Common myeloid progenitor, CD34-positive (primary cell): ENCODE measurements around the gene PLGRKT.
A peak's percentile ranks its signal among the peaks of the same experiment; 100 is the strongest.

ENCODE experiments used
- CTCF ChIA-PET: fragments of 350-600 bp; sonication (Branson Sonifier 250); formaldehyde crosslinking; loops from one replicate; lab custom pipeline; 2021; ENCODE audit warnings: antibody characterized with exemption; lab: Charles Lee
- POLR2A ChIA-PET: fragments of 350-600 bp; sonication (Branson Sonifier 250); formaldehyde crosslinking; loops from one replicate; lab custom pipeline; 2021; ENCODE audit warnings: antibody characterized with exemption; lab: Charles Lee
- DNase-seq, 3 donors: peaks; one replicate each; pipeline versions ENCODE4 v3.0.0 to v3.0.0-alpha.2; 2013
- H3K27ac ChIP-seq, 2 experiments: 1 replicate in 1 of 2; 2 replicates in 1 of 2; pipeline ENCODE4 v1.7.0; 2013; ENCODE audit warnings: inconsistent platforms in 2 of 2, low read length in 2 of 2, mild to moderate bottlenecking in 2 of 2, low read depth in 1 of 2, moderate library complexity in 1 of 2; ENCODE audit not compliant: severe bottlenecking in 2 of 2, insufficient read depth in 1 of 2, poor library complexity in 1 of 2
- H3K27me3 ChIP-seq, 5 experiments: replicated peaks in 2 of 5; 1 replicate in 3 of 5; 2 replicates in 2 of 5; pipeline versions ENCODE4 v1.6.1 to v1.7.0; 2013; ENCODE audit warnings: low read length in 4 of 5, mild to moderate bottlenecking in 2 of 5, moderate library complexity in 2 of 5, inconsistent platforms in 1 of 5; ENCODE audit not compliant: insufficient read depth in 5 of 5, control insufficient read depth in 4 of 5
- H3K36me3 ChIP-seq, 4 experiments: 1 replicate in 2 of 4; 2 replicates in 2 of 4; pipeline versions ENCODE4 v1.6.1 to v1.7.0; 2013; ENCODE audit warnings: low read length in 3 of 4, control low read depth in 1 of 4, mild to moderate bottlenecking in 1 of 4; ENCODE audit not compliant: control insufficient read depth in 4 of 4, insufficient read depth in 4 of 4
- H3K4me1 ChIP-seq, 4 experiments: 1 replicate in 3 of 4; 2 replicates in 1 of 4; pipeline versions ENCODE4 v1.6.1 to v1.7.1; 2013; ENCODE audit warnings: low read length in 3 of 4, mild to moderate bottlenecking in 3 of 4, control low read depth in 1 of 4, inconsistent platforms in 1 of 4, moderate library complexity in 1 of 4; ENCODE audit not compliant: control insufficient read depth in 4 of 4, insufficient read depth in 4 of 4; ENCODE audit errors: control extremely low read depth in 1 of 4
- H3K4me3 ChIP-seq, 7 experiments: 1 replicate in 4 of 7; 2 replicates in 3 of 7; pipeline versions ENCODE4 v1.5.1 to v1.7.0; 2013; ENCODE audit warnings: mild to moderate bottlenecking in 7 of 7, low read length in 6 of 7, moderate library complexity in 6 of 7, inconsistent platforms in 2 of 7, low read depth in 2 of 7, control low read depth in 1 of 7; ENCODE audit not compliant: insufficient read depth in 4 of 7, control insufficient read depth in 1 of 7; ENCODE audit errors: extremely low read depth in 1 of 7
- H3K9me3 ChIP-seq, 5 experiments: 1 replicate in 4 of 5; 2 replicates in 1 of 5; pipeline versions ENCODE4 v1.6.1 to v1.7.1; 2013; ENCODE audit warnings: low read length in 4 of 5, mild to moderate bottlenecking in 2 of 5, inconsistent platforms in 1 of 5, low read depth in 1 of 5, moderate library complexity in 1 of 5; ENCODE audit not compliant: control insufficient read depth in 4 of 5, insufficient read depth in 2 of 5; ENCODE audit errors: control extremely low read depth in 1 of 5
- WGBS: methylation state at CpG from one replicate; pipeline ENCODE4 v1.1.5; 2013; ENCODE audit not compliant: insufficient coverage; 5-methylcytosine and 5-hydroxymethylcytosine counted together

Gene PLGRKT

GRCh38 chr9:5453004-5453403 lies 15.3 kb upstream of the PLGRKT start:
- Histone ChIP-seq H3K4me1 (peaks cover 0 to 18% (median 12%) of the 10 kb centered on the region in 4 experiments), H3K27me3 (no peaks in the 10 kb centered on the region), H3K9me3 (no peaks in the 10 kb centered on the region), H3K4me3 (no peak overlapping the region), H3K36me3 (peaks cover 0 to 2% (median 0%) of the 10 kb centered on the region in 4 experiments), H3K27ac (no peak overlapping the region)
- ChIA-PET CTCF (no interaction called here), POLR2A (no interaction called here)
- no peak for DNase-seq
- WGBS, result no CpG with 5 or more reads among the region's 2 CpGs

DNA sequence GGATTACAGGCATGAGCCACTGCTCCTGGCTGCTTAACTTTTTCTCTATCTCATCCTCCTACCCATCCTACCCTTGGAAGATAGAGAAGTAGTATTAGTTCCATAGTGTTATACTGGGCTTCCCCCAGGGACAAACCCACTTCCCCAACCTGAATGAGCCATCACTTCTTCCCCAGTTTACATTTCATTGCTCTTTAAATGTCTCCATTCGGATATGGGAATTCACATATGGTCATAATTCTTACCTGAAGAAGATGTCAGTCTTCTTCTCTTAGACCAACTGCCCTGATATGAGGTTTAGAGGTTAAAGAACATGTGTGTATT lies 14.5 kb upstream of the PLGRKT start:
- no peaks in the 10 kb centered on the region for H3K27me3 ChIP-seq
- no peak overlapping the region for H3K27ac ChIP-seq
- no CpG with 5 or more reads among the region's 1 CpG for WGBS
- DNase-seq, result no peak
- peaks cover 0 to 18% (median 13%) of the 10 kb centered on the region in 4 experiments for H3K4me1 ChIP-seq
- H3K36me3 ChIP-seq, result peaks cover 0 to 2% (median 0%) of the 10 kb centered on the region in 4 experiments
- POLR2A ChIA-PET, result interaction anchor here (0.7 kb wide), 2 partner anchors 26 to 106 kb away, joined by 3 to 6 read pairs; no protein-coding TSS in a partner anchor
- no peak overlapping the region for H3K4me3 ChIP-seq
- CTCF ChIA-PET, result interaction anchor here (1.1 kb wide), 2 partner anchors 137 to 266 kb away, joined by 3 to 6 read pairs; no protein-coding TSS in a partner anchor
- H3K9me3 ChIP-seq, result no peaks in the 10 kb centered on the region

DNA sequence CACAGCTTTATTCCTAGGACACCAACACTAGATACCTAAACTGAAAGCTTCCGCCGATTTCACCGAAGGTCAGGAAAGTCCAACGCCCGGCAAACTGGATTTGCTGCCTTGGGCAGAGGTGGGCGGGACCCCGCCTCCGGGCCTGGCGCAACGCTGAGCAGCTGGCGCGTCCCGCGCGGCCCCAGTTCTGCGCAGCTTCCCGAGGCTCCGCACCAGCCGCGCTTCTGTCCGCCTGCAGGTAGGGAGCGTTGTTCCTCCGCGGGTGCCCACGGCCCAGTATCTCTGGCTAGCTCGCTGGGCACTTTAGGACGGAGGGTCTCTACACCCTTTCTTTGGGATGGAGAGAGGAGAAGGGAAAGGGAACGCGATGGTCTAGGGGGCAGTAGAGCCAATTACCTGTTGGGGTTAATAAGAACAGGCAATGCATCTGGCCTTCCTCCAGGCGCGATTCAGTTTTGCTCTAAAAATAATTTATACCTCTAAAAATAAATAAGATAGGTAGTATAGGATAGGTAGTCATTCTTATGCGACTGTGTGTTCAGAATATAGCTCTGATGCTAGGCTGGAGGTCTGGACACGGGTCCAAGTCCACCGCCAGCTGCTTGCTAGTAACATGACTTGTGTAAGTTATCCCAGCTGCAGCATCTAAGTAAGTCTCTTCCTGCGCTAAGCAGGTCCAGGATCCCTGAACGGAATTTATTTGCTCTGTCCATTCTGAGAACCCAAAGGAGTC lies 12.8 kb upstream of the PLGRKT start, which contains the start of gene CD274:
Gene CD274, plus strand, starts transcription at position 184 of the 733 bp plus-strand sequence. CDS start 5,572 bp downstream, outside the sequence.
- under 1% methylated on average over 21 of the region's 36 CpGs for WGBS
- peak within 1 kb of the TSS; percentile 62 to 97 (median 84) for H3K4me3 ChIP-seq
- ChIA-PET CTCF (interaction anchor here (0.7 to 3.6 kb wide), 18 partner anchors 10 to 314 kb away, joined by 3 to 52 read pairs (median 4); no protein-coding TSS in a partner anchor), POLR2A (interaction anchor here (0.5 to 1.6 kb wide), 3 partner anchors 13 to 667 kb away, joined by 4 to 6 read pairs (median 6); partner anchors contain the start of gene PLGRKT)
- peak within 1 kb of the TSS; percentile 80 to 89 for H3K27ac ChIP-seq
- H3K4me1 ChIP-seq, result peaks cover 0 to 30% (median 14%) of the 10 kb centered on the region in 4 experiments
- H3K27me3 ChIP-seq, result no peaks in the 10 kb centered on the region
- no peaks in the 10 kb centered on the region for H3K36me3 ChIP-seq
- peak; percentile 84 to 88 (median 85) for DNase-seq
- H3K9me3 ChIP-seq, result no peaks in the 10 kb centered on the region

GRCh38 chr9:5449521-5450358 lies 12.0 kb upstream of the PLGRKT start:
- 64% methylated on average over 8 of the region's 15 CpGs for WGBS
- Histone ChIP-seq H3K4me1 (peaks cover 0 to 30% (median 14%) of the 10 kb centered on the region in 4 experiments), H3K27ac (peak overlapping the region; percentile 80 to 89), H3K36me3 (no peaks in the 10 kb centered on the region), H3K9me3 (no peaks in the 10 kb centered on the region), H3K4me3 (peak overlapping the region in 6 of 7 experiments; percentile 67 to 97 (median 88)), H3K27me3 (no peaks in the 10 kb centered on the region)
- ChIA-PET POLR2A (interaction anchor here (0.6 to 1.6 kb wide), 2 partner anchors 12 to 88 kb away, joined by 4 to 6 read pairs; partner anchors contain the start of gene PLGRKT), CTCF (interaction anchor here (0.7 to 3.6 kb wide), 19 partner anchors 9 to 315 kb away, joined by 3 to 52 read pairs (median 4); no protein-coding TSS in a partner anchor)
- peak in 1 of 3 donors; percentile 41 for DNase-seq

DNA sequence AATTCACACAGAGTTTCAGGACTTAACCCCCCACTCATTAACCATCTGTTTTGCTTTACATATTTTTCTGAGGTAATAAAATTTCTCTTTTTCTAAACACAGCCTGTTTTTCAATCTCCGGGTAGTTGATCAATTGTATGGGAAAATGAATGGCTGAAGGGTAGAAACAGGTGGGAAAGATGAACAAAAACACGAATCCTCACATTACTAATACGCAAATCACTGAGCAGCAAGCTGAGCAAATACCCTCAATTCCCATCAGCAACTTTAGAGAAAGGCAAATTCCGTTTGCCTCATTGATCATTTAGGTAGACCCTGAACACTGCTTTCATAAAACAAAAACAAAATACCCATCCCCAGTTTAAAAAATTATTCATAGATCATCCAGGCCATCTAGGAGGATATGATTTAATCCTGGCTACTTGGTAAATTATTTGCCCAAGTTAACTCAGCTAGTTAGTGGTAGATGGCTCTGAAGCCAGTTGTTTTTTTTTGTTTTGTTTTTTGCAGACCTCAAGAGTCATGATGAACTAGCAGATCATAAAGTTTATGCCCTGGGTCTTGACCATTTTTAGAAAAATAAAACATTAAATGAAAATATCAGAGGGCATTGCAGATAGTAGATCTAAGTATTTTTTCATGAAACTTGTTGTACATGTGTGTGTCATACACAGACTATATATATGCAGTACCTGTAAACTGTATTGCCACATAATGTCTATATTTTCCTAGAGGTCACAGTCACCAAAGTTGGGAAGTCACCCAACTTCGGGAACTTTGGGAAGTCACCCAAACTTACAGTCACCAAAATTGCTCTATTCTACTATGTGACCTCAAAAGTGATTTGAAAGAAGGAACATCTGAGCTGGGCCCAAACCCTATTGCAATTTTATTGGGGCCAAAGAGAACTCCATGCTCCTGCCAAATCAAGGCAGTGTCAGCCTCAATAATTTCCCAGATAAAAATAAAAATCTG lies 11.0 kb upstream of the PLGRKT start:
- ChIA-PET POLR2A (interaction anchor here (1.6 kb wide), 1 partner anchor 11 kb away, joined by 6 read pairs; the partner anchor contains the start of gene PLGRKT), CTCF (interaction anchor here (0.7 to 3.6 kb wide), 4 partner anchors 8 to 687 kb away, joined by 3 to 52 read pairs (median 14); no protein-coding TSS in a partner anchor)
- no peak overlapping the region for H3K27ac ChIP-seq
- H3K27me3 ChIP-seq, result no peaks in the 10 kb centered on the region
- no peak for DNase-seq
- H3K4me3 ChIP-seq, result peak overlapping the region in 1 of 7 experiments; percentile 67
- H3K4me1 ChIP-seq, result peaks cover 0 to 30% (median 14%) of the 10 kb centered on the region in 4 experiments
- WGBS, result 100% methylated on average over 2 of the region's 5 CpGs
- H3K9me3 ChIP-seq, result no peaks in the 10 kb centered on the region
- no peaks in the 10 kb centered on the region for H3K36me3 ChIP-seq

- CTCF ChIA-PET, result interaction anchor here (1.1 to 3.6 kb wide), 2 partner anchors 140 to 686 kb away, joined by 4 to 52 read pairs; no protein-coding TSS in a partner anchor
- Histone ChIP-seq H3K4me3 (no peak overlapping the region), H3K27me3 (no peaks in the 10 kb centered on the region), H3K9me3 (no peaks in the 10 kb centered on the region), H3K36me3 (no peaks in the 10 kb centered on the region), H3K27ac (no peak overlapping the region), H3K4me1 (peaks cover 0 to 30% (median 14%) of the 10 kb centered on the region in 4 experiments)
- WGBS, result 100% methylated on average over 1 of the region's 2 CpGs
- DNase-seq, result no peak
- POLR2A ChIA-PET, result no interaction called here
Measured at GRCh38 chr9:5448016-5448415, 10.3 kb upstream of the PLGRKT start.
